DND-41 (cell line): ENCODE results near the gene EDA.

Source experiments
- ATAC-seq: fragments of 200-7000 bp; cut with Tn5 transposase; 3 replicates; pipeline ENCODE4 v1.9.1; 2021; ENCODE audit warnings: low read depth; ENCODE audit not compliant: insufficient read depth
- DNase-seq: peaks from one replicate; pipeline ENCODE4 v3.0.0-alpha.2; 2020
- H2AFZ ChIP-seq: 2 replicates; pipeline ENCODE4 v1.6.0; 2012; ENCODE audit warnings: low read depth, low read length
- H3K27ac ChIP-seq: 2 replicates; pipeline ENCODE4 v1.5.1; 2012; ENCODE audit warnings: low read length, inconsistent platforms
- H3K27me3 ChIP-seq: fragments of 200-600 bp; sonication (generic); 2 replicates; pipeline ENCODE4 v1.6.0; 2012; ENCODE audit warnings: low read length, mild to moderate bottlenecking, inconsistent platforms; ENCODE audit not compliant: insufficient read depth, poor library complexity
- H3K36me3 ChIP-seq: 2 replicates; pipeline ENCODE4 v1.5.1; 2012; ENCODE audit warnings: low read length, inconsistent platforms; ENCODE audit not compliant: insufficient read depth
- H3K4me1 ChIP-seq: 2 replicates; pipeline ENCODE4 v1.5.1; 2012; ENCODE audit warnings: mild to moderate bottlenecking, low read length; ENCODE audit not compliant: insufficient read depth
- H3K4me2 ChIP-seq: 2 replicates; pipeline ENCODE4 v1.6.0; 2012; ENCODE audit warnings: mild to moderate bottlenecking, moderate library complexity, low read length, inconsistent platforms; ENCODE audit not compliant: insufficient read depth
- H3K4me3 ChIP-seq, 2 experiments: fragments of 200-600 bp in 1 of 2; shearing (Covaris generic) in 1 of 2; 2 replicates each; pipeline ENCODE4 v1.5.1; 2012 to 2016; ENCODE audit warnings: inconsistent platforms in 2 of 2, low read length in 2 of 2, mild to moderate bottlenecking in 2 of 2, low read depth in 1 of 2, moderate library complexity in 1 of 2
- H3K79me2 ChIP-seq: 2 replicates; pipeline ENCODE4 v1.6.0; 2012; ENCODE audit warnings: low read length, inconsistent platforms; ENCODE audit not compliant: insufficient read depth
- H3K9ac ChIP-seq: 2 replicates; pipeline ENCODE4 v1.6.0; 2012; ENCODE audit warnings: low read depth, mild to moderate bottlenecking, inconsistent platforms, low read length, moderate library complexity
- H3K9me3 ChIP-seq: 2 replicates; pipeline ENCODE4 v1.5.1; 2012; ENCODE audit warnings: low read length, moderate library complexity, mild to moderate bottlenecking, inconsistent platforms; ENCODE audit not compliant: insufficient read depth, severe bottlenecking
- H4K20me1 ChIP-seq: 2 replicates; pipeline ENCODE4 v1.6.0; 2012; ENCODE audit warnings: low read length; ENCODE audit not compliant: insufficient read depth
- EZH2 ChIP-seq: IDR thresholded peaks from 3 replicates; pipeline ENCODE4 v1.6.1; 2012; ENCODE audit warnings: borderline replicate concordance, low read depth, mild to moderate bottlenecking, moderate library complexity, low read length, inconsistent platforms; ENCODE audit not compliant: severe bottlenecking
- TF ChIP-seq, protein P1 (sequence below): IDR thresholded peaks from 2 replicates; pipeline ENCODE4 v1.5.1; 2012; ENCODE audit warnings: borderline replicate concordance, low read length, moderate library complexity, mild to moderate bottlenecking; ENCODE audit not compliant: poor library complexity, severe bottlenecking; ENCODE audit errors: extremely low read depth

EDA gene

DNA sequence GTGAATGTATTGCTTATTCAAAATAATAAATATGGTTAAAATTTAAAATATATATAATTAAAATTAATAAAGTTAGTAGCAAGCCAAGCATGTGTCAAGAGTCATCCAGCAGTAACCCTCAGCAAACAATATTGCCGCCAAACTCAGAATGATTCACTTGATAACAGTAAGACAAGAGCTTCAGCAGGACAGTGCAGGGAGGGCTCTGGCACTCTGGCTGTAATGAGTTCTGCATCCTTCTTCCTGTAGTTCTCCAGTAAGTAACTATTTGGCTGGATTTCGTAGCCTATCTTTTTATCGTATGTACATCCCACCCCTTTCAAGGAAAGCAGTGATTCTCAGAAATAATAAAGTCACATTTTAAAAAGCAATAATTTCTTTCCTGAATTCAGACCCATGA is 464.0 kb downstream of the EDA start:
- H3K27ac ChIP-seq: no peak overlapping the region
- no peak overlapping the region for H3K4me2 ChIP-seq
- H3K27me3 ChIP-seq: no peaks in the 10 kb centered on the region
- no peak overlapping the region for H3K4me3 ChIP-seq
- no peaks in the 10 kb centered on the region for H3K9me3 ChIP-seq
- H3K79me2 ChIP-seq: no peaks in the 10 kb centered on the region
- no peak overlapping the region for H2AFZ ChIP-seq
- no peak overlapping the region for H3K9ac ChIP-seq
- DNase-seq: no peak
- no peaks in the 10 kb centered on the region for H3K4me1 ChIP-seq
- no peaks in the 10 kb centered on the region for H4K20me1 ChIP-seq
- TF ChIP-seq, protein P1, sequence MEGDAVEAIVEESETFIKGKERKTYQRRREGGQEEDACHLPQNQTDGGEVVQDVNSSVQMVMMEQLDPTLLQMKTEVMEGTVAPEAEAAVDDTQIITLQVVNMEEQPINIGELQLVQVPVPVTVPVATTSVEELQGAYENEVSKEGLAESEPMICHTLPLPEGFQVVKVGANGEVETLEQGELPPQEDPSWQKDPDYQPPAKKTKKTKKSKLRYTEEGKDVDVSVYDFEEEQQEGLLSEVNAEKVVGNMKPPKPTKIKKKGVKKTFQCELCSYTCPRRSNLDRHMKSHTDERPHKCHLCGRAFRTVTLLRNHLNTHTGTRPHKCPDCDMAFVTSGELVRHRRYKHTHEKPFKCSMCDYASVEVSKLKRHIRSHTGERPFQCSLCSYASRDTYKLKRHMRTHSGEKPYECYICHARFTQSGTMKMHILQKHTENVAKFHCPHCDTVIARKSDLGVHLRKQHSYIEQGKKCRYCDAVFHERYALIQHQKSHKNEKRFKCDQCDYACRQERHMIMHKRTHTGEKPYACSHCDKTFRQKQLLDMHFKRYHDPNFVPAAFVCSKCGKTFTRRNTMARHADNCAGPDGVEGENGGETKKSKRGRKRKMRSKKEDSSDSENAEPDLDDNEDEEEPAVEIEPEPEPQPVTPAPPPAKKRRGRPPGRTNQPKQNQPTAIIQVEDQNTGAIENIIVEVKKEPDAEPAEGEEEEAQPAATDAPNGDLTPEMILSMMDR: no peak
- no peak for TF ChIP-seq EZH2
- no peaks in the 10 kb centered on the region for H3K36me3 ChIP-seq
- ATAC-seq: no peak

DNA sequence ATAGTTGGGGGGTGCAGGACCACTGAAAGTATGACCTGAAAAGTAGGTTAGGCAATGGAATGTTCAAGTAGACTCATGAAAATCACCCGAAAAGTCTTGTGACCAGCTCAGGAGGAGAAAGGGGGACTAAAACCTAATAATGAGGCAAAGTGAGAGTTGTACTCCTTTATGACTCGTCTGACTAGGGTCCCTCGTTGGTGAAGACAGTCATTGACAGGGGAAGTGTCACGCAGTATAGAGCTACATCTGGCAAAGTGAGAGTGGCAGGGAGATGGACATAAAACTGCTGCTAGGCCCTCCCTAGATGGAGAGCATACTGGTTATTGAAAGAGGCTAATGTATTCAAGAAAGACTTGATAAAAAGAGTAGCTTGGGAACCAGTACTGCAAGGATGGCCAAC is 466.8 kb downstream of the EDA start:
- no peaks in the 10 kb centered on the region for H3K36me3 ChIP-seq
- H3K9me3 ChIP-seq: no peaks in the 10 kb centered on the region
- no peaks in the 10 kb centered on the region for H3K27me3 ChIP-seq
- no peak overlapping the region for H3K9ac ChIP-seq
- no peaks in the 10 kb centered on the region for H4K20me1 ChIP-seq
- H3K4me3 ChIP-seq: no peak overlapping the region
- H2AFZ ChIP-seq: no peak overlapping the region
- no peak for DNase-seq
- no peak overlapping the region for H3K4me2 ChIP-seq
- H3K4me1 ChIP-seq: no peaks in the 10 kb centered on the region
- ATAC-seq: no peak
- no peak overlapping the region for H3K27ac ChIP-seq
- TF ChIP-seq, protein P1: no peak
- TF ChIP-seq EZH2: no peak
- no peaks in the 10 kb centered on the region for H3K79me2 ChIP-seq

DNA sequence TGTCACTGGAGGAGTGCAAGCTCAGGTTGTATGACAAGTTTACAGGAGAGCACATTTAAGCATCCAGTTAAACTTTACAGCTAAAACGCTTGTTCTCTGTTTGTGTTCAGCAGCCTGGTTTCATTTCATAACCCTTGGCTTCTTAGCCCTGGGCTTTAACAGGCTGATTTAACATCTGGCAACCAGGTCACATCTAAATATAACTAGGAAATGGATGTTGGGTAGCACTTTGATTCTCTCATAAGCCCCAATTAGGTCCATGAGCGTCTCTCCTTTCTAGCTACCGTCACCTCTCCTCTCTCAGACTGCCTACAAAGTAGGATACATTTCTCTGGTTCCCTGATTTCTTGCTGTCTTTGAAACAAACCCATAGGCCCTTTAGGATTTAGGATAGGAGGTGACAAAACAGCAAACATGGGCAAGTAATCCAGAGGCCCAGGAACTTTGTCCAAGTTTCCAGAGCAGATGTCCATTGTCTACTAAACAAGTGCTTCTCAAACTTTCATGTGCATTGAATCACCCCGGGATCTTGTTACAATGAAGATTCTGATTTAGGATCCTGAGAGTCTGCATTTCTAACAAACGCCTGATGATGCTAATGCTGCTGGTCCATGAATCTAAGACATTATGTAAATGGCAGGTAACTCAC is 468.8 kb downstream of the EDA start:
- H3K27me3 ChIP-seq: no peaks in the 10 kb centered on the region
- H3K4me3 ChIP-seq: no peak overlapping the region
- H3K27ac ChIP-seq: no peak overlapping the region
- H3K79me2 ChIP-seq: no peaks in the 10 kb centered on the region
- H3K36me3 ChIP-seq: no peaks in the 10 kb centered on the region
- H2AFZ ChIP-seq: no peak overlapping the region
- no peaks in the 10 kb centered on the region for H3K4me1 ChIP-seq
- TF ChIP-seq, protein P1: no peak
- no peak for TF ChIP-seq EZH2
- no peak for DNase-seq
- no peak for ATAC-seq
- no peaks in the 10 kb centered on the region for H3K9me3 ChIP-seq
- H3K4me2 ChIP-seq: no peak overlapping the region
- H4K20me1 ChIP-seq: no peaks in the 10 kb centered on the region
- no peak overlapping the region for H3K9ac ChIP-seq
